ENCODE data around the gene TBCB.

The TBCB gene

DNA sequence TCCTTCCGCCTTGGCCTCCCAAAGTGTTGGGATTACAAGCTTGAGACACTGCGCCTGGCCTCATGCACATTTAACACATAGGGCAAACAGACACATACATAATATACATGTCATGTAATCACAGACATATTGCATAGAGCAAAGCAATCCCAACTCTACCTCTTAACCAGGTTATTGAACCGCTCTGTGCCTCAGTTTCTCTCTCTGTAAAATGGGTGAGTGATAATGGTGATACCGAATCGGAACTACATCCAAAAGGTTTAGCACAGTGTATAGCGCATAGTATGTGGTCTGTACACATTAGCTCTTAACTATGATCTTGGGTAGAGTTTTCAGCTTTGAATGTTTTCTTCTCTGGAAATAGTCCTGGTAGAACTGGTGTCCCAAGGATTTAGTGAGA lies 29.4 kb downstream of the TBCB start:
- TF ChIP-seq EZH2phosphoT487 (IDR thresholded peaks at IDR 0.05; ENCODE audit: low read length) (no peak), EZH2 (optimal IDR thresholded peaks at IDR 0.05; ENCODE audit: low read depth, low read length) (no peak)
- TF ChIP-seq, protein P1, sequence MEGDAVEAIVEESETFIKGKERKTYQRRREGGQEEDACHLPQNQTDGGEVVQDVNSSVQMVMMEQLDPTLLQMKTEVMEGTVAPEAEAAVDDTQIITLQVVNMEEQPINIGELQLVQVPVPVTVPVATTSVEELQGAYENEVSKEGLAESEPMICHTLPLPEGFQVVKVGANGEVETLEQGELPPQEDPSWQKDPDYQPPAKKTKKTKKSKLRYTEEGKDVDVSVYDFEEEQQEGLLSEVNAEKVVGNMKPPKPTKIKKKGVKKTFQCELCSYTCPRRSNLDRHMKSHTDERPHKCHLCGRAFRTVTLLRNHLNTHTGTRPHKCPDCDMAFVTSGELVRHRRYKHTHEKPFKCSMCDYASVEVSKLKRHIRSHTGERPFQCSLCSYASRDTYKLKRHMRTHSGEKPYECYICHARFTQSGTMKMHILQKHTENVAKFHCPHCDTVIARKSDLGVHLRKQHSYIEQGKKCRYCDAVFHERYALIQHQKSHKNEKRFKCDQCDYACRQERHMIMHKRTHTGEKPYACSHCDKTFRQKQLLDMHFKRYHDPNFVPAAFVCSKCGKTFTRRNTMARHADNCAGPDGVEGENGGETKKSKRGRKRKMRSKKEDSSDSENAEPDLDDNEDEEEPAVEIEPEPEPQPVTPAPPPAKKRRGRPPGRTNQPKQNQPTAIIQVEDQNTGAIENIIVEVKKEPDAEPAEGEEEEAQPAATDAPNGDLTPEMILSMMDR (IDR thresholded peaks at IDR 0.05; ENCODE audit: low read length) = no peak
- no peak overlapping the region for H2AFZ ChIP-seq (ENCODE audit: low read length)
- peaks cover 13% of the 10 kb centered on the region for H3K36me3 ChIP-seq (replicated peaks; ENCODE audit: insufficient read depth, low read length)

DNA sequence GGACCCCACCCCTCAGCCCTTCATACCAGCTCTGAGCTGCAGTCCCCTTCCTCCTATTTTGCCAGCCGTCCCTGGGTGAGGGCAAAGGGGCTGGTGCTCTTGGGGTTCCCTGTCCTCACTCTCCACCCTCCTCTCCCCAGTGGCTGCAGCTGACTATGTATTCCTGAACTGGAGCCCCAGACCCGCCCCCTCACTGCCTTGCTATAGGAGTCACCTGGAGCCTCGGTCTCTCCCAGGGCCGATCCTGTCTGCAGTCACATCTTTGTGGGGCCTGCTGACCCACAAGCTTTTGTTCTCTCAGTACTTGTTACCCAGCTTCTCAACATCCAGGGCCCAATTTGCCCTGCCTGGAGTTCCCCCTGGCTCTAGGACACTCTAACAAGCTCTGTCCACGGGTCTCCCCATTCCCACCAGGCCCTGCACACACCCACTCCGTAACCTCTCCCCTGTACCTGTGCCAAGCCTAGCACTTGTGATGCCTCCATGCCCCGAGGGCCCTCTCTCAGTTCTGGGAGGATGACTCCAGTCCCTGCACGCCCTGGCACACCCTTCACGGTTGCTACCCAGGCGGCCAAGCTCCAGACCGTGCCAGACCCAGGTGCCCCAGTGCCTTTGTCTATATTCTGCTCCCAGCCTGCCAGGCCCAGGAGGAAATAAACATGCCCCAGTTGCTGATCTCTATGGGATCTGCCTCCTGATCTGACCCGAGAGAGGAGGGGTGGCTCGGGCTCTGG lies 34.6 kb downstream of the TBCB start:
- peaks cover 4% of the 10 kb centered on the region; the same call in 1 of the 2 replicates for H3K36me3 ChIP-seq (replicated peaks; ENCODE audit: insufficient read depth, low read length)
- no peaks in the 10 kb centered on the region for H3K4me1 ChIP-seq (ENCODE audit: low read length)
- DNase-seq = no peak
- no peaks in the 10 kb centered on the region for H3F3A ChIP-seq (ENCODE audit: insufficient read depth, low read length)
- H2AFZ ChIP-seq (ENCODE audit: low read length) = no peak overlapping the region
- no peak overlapping the region for H3K4me2 ChIP-seq (ENCODE audit: low read depth, low read length)
- no peak overlapping the region for H3K4me3 ChIP-seq (ENCODE audit: low read length)
- no peak overlapping the region for H3K27ac ChIP-seq (ENCODE audit: low read length)
- H3K79me2 ChIP-seq (ENCODE audit: low read length) = no peaks in the 10 kb centered on the region
- H3K27me3 ChIP-seq (replicated peaks; ENCODE audit: insufficient read depth, low read length) = no peaks in the 10 kb centered on the region
- H3K9ac ChIP-seq (ENCODE audit: low read length) = no peak overlapping the region
- H3K9me2 ChIP-seq (replicated peaks; ENCODE audit: insufficient read depth, low read length) = no peaks in the 10 kb centered on the region
- TF ChIP-seq EZH2 (optimal IDR thresholded peaks at IDR 0.05; ENCODE audit: low read depth, low read length) (no peak), EZH2phosphoT487 (IDR thresholded peaks at IDR 0.05; ENCODE audit: low read length) (no peak)
- TF ChIP-seq, protein P1 (IDR thresholded peaks at IDR 0.05; ENCODE audit: low read length) = no peak
- no peaks in the 10 kb centered on the region for H3K9me3 ChIP-seq (replicated peaks; ENCODE audit: insufficient read depth, low read length)
- H4K20me1 ChIP-seq (ENCODE audit: insufficient read depth, low read length) = no peaks in the 10 kb centered on the region

More for the DNA sequence above, 29.4 kb downstream of the TBCB start:
- H3K9me2 ChIP-seq (replicated peaks; ENCODE audit: insufficient read depth, low read length) = no peaks in the 10 kb centered on the region
- no peaks in the 10 kb centered on the region for H4K20me1 ChIP-seq (ENCODE audit: insufficient read depth, low read length)
- DNase-seq = no peak
- no peaks in the 10 kb centered on the region for H3K27me3 ChIP-seq (replicated peaks; ENCODE audit: insufficient read depth, low read length)
- H3K4me2 ChIP-seq (ENCODE audit: low read depth, low read length) = no peak overlapping the region
- no peak overlapping the region for H3K4me3 ChIP-seq (ENCODE audit: low read length)
- H3K79me2 ChIP-seq (ENCODE audit: low read length) = peaks cover 29% of the 10 kb centered on the region
- no peak overlapping the region for H3K27ac ChIP-seq (ENCODE audit: low read length)
- peaks cover 9% of the 10 kb centered on the region for H3F3A ChIP-seq (ENCODE audit: insufficient read depth, low read length)
- no peaks in the 10 kb centered on the region for H3K9me3 ChIP-seq (replicated peaks; ENCODE audit: insufficient read depth, low read length)
- H3K4me1 ChIP-seq (ENCODE audit: low read length) = peaks cover 7% of the 10 kb centered on the region; the same call in 1 of the 2 replicates
- H3K9ac ChIP-seq (ENCODE audit: low read length) = no peak overlapping the region

DNA sequence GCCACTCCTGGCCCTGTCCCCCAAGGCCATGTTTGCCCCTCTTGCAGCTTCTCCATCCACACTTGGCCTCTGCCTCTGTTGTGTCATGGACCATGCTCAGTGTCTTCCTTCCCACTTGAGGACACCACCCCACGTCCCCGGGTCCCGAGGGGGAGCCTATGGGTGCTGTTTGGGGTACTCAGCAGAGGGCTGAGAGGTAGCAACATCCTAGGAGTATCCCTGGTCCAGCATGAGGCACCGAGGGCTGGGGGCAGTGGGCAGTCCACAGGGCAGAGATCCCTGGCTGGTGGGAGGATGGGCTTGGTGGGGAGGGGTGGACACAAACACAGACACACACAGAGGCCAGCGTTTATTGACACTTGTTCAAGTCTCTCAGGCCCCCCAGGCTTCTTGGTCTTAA lies 35.3 kb downstream of the TBCB start:
- Histone ChIP-seq H2AFZ (ENCODE audit: low read length) (no peak overlapping the region), H3K9ac (ENCODE audit: low read length) (no peak overlapping the region), H3F3A (ENCODE audit: insufficient read depth, low read length) (no peaks in the 10 kb centered on the region), H3K27me3 (replicated peaks; ENCODE audit: insufficient read depth, low read length) (no peaks in the 10 kb centered on the region), H3K79me2 (ENCODE audit: low read length) (no peaks in the 10 kb centered on the region), H3K27ac (ENCODE audit: low read length) (no peak overlapping the region), H3K4me2 (ENCODE audit: low read depth, low read length) (no peak overlapping the region), H4K20me1 (ENCODE audit: insufficient read depth, low read length) (no peaks in the 10 kb centered on the region), H3K4me3 (ENCODE audit: low read length) (no peak overlapping the region), H3K9me2 (replicated peaks; ENCODE audit: insufficient read depth, low read length) (no peaks in the 10 kb centered on the region), H3K9me3 (replicated peaks; ENCODE audit: insufficient read depth, low read length) (no peaks in the 10 kb centered on the region), H3K36me3 (replicated peaks; ENCODE audit: insufficient read depth, low read length) (peaks cover 4% of the 10 kb centered on the region; the same call in 1 of the 2 replicates), H3K4me1 (ENCODE audit: low read length) (no peaks in the 10 kb centered on the region)
- DNase-seq = no peak
- TF ChIP-seq, protein P1 (IDR thresholded peaks at IDR 0.05; ENCODE audit: low read length) = no peak
- no peak for TF ChIP-seq EZH2phosphoT487 (IDR thresholded peaks at IDR 0.05; ENCODE audit: low read length)
- TF ChIP-seq EZH2 (optimal IDR thresholded peaks at IDR 0.05; ENCODE audit: low read depth, low read length) = no peak
